ENCODE data around the gene OR10A2.
"Not testable (repeated sequence)": the region's sequence is repeated elsewhere in the genome, so short reads cannot be mapped to it uniquely, and the experiment has no call there.

OR10A2 gene

DNA sequence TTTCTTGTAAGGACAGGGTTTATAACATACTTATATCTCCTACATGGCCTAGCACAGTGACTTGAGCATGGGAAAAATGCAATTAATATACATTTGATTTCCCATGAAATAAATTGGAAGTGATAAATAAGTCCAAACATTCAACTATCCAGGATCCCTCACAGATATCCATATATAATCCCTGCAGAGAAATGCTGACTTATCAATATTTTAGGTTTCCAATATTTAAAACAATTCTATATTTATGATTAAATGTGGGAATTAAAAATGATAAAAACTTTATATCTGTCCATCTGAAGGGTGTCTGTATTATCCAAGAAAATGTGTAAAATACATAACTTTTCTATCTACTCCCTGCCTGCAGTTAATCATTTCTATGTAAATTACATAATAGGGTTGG is 19.9 kb downstream of the OR10A2 start:
- no peak overlapping the region for H3K4me3 ChIP-seq (ENCODE audit: low read depth, low read length)
- TF ChIP-seq, protein P1, sequence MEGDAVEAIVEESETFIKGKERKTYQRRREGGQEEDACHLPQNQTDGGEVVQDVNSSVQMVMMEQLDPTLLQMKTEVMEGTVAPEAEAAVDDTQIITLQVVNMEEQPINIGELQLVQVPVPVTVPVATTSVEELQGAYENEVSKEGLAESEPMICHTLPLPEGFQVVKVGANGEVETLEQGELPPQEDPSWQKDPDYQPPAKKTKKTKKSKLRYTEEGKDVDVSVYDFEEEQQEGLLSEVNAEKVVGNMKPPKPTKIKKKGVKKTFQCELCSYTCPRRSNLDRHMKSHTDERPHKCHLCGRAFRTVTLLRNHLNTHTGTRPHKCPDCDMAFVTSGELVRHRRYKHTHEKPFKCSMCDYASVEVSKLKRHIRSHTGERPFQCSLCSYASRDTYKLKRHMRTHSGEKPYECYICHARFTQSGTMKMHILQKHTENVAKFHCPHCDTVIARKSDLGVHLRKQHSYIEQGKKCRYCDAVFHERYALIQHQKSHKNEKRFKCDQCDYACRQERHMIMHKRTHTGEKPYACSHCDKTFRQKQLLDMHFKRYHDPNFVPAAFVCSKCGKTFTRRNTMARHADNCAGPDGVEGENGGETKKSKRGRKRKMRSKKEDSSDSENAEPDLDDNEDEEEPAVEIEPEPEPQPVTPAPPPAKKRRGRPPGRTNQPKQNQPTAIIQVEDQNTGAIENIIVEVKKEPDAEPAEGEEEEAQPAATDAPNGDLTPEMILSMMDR (IDR thresholded peaks at IDR 0.05; ENCODE audit: low read depth, low read length), result no peak

DNA sequence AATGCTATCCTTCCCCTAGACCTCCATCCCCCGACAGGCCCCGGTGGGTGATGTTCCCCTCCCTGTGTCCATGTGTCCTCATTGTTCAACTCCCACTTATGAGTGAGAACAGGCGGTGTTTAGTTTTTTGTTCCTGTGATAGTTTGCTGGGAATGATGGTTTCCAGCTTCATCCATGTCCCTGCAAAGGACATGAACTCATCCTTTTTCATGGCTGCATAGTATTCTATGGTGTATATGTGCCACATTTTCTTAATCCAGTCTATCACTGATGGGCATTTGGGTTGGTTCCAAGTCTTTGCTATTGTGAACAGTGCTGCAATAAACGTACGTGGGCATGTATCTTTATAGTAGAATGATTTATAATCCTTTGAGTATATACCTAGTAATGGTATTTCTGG is 24.9 kb downstream of the OR10A2 start:
- H3K4me3 ChIP-seq (ENCODE audit: low read depth, low read length), result not testable (repeated sequence)

DNA sequence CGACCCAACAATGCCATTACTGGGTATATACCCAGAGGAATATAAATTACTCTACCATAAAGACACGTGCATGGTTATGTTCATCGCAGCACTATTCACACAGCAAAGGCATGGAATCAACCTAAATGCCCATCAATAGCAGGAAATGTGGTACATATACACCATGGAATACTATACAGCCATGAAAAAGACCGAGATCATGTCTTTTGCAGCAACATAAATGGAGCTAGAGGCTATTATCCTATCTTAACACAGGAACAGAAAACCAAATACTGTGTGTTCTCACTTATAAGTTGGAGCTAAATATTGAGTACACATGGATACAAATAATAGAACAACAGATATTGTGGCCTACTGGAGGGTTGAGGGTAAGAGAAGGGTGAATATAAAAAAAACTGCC is 26.0 kb downstream of the OR10A2 start:
- H3K4me3 ChIP-seq (ENCODE audit: low read depth, low read length), result no peak overlapping the region
- TF ChIP-seq, protein P1 (IDR thresholded peaks at IDR 0.05; ENCODE audit: low read depth, low read length), result no peak

DNA sequence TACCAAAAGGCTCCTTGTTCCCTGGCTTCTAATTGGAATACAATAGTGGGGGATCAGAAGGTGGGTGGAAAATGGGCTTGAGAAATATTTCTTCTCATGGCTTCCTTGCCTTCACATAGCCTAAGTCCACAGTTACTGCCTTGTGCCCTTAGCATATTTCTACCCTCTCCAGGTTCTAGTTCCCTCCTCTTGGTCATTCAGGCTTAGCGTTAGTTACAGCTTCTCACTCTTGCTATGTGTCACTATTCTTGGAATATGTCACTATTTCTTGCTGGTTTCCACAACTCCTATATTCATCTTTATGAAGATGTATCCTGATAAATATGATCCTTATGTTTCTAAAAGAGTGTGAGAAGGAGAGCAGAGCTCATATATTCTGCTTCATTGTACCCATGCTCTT is 27.0 kb downstream of the OR10A2 start:
- no peak overlapping the region for H3K4me3 ChIP-seq (ENCODE audit: low read depth, low read length)
- TF ChIP-seq, protein P1 (IDR thresholded peaks at IDR 0.05; ENCODE audit: low read depth, low read length), result no peak

DNA sequence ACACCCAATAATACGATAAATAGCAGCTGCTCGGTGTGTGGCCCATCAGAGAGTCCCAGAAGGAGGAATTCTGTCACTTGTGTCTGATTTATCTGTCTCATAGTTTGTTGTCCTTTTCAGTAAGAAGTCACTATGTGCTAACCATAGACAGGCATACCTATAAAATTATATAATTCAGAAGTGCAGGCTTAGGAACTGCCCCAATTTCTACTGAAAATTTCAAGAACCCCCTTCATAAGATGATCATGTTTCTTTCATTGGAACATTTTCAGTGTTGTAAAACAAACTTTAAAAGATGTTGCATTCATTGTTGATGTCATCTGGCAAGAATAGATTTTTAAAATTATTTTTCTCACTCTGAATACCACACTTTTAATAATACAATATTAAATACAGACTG is 29.5 kb downstream of the OR10A2 start, which contains the start of gene OR2D2:
TSS of gene OR2D2 (minus strand) at position 101 of the 400 bp plus-strand sequence. CDS start at position 101, 0 bp downstream.
- TF ChIP-seq, protein P1 (IDR thresholded peaks at IDR 0.05; ENCODE audit: low read depth, low read length), result no peak
- H3K4me3 ChIP-seq (ENCODE audit: low read depth, low read length), result no peak within 1 kb of the TSS

DNA sequence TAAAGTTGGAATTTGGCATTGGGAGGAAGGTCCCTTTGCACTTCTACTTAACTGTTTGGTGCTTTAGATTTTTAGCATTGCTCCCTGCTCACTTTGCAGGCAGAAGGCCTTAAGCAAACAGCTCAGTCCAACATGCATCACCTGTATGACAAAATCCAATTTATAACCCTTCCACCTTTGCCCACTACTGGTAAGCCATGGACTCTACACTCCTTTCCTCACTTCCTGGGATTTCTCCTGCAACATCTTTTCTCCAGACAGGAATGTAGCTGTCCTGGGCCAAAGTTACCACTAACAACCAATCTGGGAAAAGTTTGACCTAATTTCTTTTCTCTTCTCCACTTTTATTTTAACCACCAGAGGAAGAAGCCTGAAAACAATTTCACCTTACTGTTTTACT is 31.2 kb downstream of the OR10A2 start:
- H3K4me3 ChIP-seq (ENCODE audit: low read depth, low read length), result no peak overlapping the region
- TF ChIP-seq, protein P1 (IDR thresholded peaks at IDR 0.05; ENCODE audit: low read depth, low read length), result no peak

DNA sequence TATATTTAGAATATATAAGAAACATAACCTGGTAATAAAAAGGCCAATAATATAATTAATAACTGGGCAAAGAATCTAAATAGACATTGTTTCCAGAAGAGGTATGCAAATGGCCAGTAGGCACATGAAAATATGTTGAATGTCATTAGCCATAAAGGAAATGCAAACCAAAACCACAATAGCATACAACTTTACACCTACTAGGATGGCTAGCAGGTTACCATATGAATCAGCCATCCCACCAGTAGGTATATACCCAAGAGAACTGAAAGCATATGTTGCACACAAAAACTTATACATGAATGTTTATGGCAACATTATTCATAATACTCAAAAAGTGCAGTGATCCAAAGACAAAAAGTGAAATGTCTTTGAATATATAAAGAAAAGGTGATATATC is 32.2 kb downstream of the OR10A2 start:
- TF ChIP-seq, protein P1 (IDR thresholded peaks at IDR 0.05; ENCODE audit: low read depth, low read length), result no peak
- no peak overlapping the region for H3K4me3 ChIP-seq (ENCODE audit: low read depth, low read length)

DNA sequence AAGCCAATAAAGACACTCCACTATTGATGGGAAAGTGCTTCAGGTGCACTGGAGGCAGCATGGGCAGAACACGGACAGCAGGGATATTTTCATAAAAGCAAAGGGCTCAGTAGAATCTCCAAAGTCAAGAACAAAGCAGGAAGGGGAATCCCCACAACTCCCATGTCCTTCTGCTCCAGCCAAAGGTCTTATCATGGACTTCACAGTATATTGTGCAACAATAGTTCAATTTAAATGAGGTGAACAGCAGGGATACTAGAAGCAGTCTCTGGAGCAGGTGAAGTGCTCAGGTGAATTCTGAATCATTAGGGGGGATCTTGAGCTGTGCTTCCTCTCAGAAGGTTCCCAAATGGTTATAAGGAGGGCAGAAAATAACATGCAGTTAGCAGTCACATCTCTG is 36.1 kb downstream of the OR10A2 start:
- no peak overlapping the region for H3K4me3 ChIP-seq (ENCODE audit: low read depth, low read length)
- TF ChIP-seq, protein P1 (IDR thresholded peaks at IDR 0.05; ENCODE audit: low read depth, low read length), result no peak
